Neural cell (in vitro differentiated cells): ENCODE data around the gene WRAP53.

Experiments used
- POLR2AphosphoS5 ChIP-seq: IDR thresholded peaks from 2 replicates; pipeline ENCODE4 v1.6.1; 2012
- TF ChIP-seq, protein P1 (sequence below): fragments of 450-650 bp; IDR thresholded peaks from 2 replicates; pipeline ENCODE4 v1.5.1; 2014; ENCODE audit warnings: antibody characterized with exemption, mild to moderate bottlenecking, moderate library complexity; ENCODE audit not compliant: poor library complexity, severe bottlenecking
- TF ChIP-seq, protein P2 (sequence below): IDR thresholded peaks from 2 replicates; pipeline ENCODE4 v1.6.1; 2012; ENCODE audit warnings: borderline replicate concordance

DNA sequence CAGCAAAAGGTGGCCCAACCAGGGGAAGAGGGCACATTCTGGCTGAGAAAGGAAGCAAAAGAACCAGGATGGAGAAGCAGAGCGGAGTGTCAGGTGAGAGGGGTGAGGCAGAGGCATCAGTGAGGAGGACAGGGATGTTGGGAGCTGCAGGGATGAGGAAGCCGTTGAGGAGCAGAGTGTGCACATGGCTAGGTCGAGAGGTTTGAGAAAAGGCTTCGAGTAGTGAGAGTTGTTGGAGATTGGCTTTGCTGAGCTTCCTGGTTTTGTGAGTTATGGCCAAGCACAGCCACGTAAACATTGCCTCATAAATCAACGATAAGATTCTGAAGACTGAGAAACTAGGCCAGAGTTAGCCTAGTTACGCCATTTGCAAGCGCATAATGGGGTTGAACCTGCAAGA lies 56.1 kb downstream of the WRAP53 start:
- TF ChIP-seq, protein P1, sequence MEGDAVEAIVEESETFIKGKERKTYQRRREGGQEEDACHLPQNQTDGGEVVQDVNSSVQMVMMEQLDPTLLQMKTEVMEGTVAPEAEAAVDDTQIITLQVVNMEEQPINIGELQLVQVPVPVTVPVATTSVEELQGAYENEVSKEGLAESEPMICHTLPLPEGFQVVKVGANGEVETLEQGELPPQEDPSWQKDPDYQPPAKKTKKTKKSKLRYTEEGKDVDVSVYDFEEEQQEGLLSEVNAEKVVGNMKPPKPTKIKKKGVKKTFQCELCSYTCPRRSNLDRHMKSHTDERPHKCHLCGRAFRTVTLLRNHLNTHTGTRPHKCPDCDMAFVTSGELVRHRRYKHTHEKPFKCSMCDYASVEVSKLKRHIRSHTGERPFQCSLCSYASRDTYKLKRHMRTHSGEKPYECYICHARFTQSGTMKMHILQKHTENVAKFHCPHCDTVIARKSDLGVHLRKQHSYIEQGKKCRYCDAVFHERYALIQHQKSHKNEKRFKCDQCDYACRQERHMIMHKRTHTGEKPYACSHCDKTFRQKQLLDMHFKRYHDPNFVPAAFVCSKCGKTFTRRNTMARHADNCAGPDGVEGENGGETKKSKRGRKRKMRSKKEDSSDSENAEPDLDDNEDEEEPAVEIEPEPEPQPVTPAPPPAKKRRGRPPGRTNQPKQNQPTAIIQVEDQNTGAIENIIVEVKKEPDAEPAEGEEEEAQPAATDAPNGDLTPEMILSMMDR = no peak
- no peak for TF ChIP-seq POLR2AphosphoS5
- TF ChIP-seq, protein P2, sequence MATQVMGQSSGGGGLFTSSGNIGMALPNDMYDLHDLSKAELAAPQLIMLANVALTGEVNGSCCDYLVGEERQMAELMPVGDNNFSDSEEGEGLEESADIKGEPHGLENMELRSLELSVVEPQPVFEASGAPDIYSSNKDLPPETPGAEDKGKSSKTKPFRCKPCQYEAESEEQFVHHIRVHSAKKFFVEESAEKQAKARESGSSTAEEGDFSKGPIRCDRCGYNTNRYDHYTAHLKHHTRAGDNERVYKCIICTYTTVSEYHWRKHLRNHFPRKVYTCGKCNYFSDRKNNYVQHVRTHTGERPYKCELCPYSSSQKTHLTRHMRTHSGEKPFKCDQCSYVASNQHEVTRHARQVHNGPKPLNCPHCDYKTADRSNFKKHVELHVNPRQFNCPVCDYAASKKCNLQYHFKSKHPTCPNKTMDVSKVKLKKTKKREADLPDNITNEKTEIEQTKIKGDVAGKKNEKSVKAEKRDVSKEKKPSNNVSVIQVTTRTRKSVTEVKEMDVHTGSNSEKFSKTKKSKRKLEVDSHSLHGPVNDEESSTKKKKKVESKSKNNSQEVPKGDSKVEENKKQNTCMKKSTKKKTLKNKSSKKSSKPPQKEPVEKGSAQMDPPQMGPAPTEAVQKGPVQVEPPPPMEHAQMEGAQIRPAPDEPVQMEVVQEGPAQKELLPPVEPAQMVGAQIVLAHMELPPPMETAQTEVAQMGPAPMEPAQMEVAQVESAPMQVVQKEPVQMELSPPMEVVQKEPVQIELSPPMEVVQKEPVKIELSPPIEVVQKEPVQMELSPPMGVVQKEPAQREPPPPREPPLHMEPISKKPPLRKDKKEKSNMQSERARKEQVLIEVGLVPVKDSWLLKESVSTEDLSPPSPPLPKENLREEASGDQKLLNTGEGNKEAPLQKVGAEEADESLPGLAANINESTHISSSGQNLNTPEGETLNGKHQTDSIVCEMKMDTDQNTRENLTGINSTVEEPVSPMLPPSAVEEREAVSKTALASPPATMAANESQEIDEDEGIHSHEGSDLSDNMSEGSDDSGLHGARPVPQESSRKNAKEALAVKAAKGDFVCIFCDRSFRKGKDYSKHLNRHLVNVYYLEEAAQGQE = no peak
